ENCODE measurements around the gene ELANE.

The ELANE gene

GRCh38 chr19:811506-812048 is 40.5 kb upstream of the ELANE start:
- Histone ChIP-seq H3K9ac (ENCODE audit: low read depth, low read length, poor library complexity, severe bottlenecking) (no peak overlapping the region), H3K9me3 (ENCODE audit: insufficient read depth, low read depth, low read length) (no peaks in the 10 kb centered on the region), H3K36me3 (ENCODE audit: insufficient read depth, low read length) (peaks cover 71% of the 10 kb centered on the region; the same call in 1 of the 2 replicates), H4K20me1 (ENCODE audit: insufficient read depth, low read length, poor library complexity, severe bottlenecking) (peaks cover 53% of the 10 kb centered on the region), H3K4me2 (ENCODE audit: low read depth, low read length, poor library complexity, severe bottlenecking) (no peak overlapping the region), H3K9me2 (replicated peaks; ENCODE audit: low read depth, low read length) (no peaks in the 10 kb centered on the region), H3K27me3 (ENCODE audit: insufficient read depth, low read length, poor library complexity, severe bottlenecking) (no peaks in the 10 kb centered on the region), H3K4me1 (ENCODE audit: insufficient read depth, low read length, poor library complexity, severe bottlenecking) (no peaks in the 10 kb centered on the region), H3K79me2 (ENCODE audit: insufficient read depth, low read length) (peaks cover 27% of the 10 kb centered on the region), H3F3A (ENCODE audit: low read depth) (peaks cover 18% of the 10 kb centered on the region; the same call in 1 of the 2 replicates), H3K4me3 (ENCODE audit: low read length, poor library complexity, severe bottlenecking) (no peak overlapping the region), H2AFZ (ENCODE audit: low read length) (no peak overlapping the region)
- TF ChIP-seq EZH2phosphoT487 (IDR thresholded peaks at IDR 0.05; ENCODE audit: borderline replicate concordance) = no peak
- TF ChIP-seq, protein P1, sequence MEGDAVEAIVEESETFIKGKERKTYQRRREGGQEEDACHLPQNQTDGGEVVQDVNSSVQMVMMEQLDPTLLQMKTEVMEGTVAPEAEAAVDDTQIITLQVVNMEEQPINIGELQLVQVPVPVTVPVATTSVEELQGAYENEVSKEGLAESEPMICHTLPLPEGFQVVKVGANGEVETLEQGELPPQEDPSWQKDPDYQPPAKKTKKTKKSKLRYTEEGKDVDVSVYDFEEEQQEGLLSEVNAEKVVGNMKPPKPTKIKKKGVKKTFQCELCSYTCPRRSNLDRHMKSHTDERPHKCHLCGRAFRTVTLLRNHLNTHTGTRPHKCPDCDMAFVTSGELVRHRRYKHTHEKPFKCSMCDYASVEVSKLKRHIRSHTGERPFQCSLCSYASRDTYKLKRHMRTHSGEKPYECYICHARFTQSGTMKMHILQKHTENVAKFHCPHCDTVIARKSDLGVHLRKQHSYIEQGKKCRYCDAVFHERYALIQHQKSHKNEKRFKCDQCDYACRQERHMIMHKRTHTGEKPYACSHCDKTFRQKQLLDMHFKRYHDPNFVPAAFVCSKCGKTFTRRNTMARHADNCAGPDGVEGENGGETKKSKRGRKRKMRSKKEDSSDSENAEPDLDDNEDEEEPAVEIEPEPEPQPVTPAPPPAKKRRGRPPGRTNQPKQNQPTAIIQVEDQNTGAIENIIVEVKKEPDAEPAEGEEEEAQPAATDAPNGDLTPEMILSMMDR (conservative IDR thresholded peaks at IDR 0.05; ENCODE audit: low read length) = no peak

- Histone ChIP-seq H3K9ac (ENCODE audit: low read depth, low read length, poor library complexity, severe bottlenecking) (no peak overlapping the region), H3F3A (ENCODE audit: low read depth) (peaks cover 18% of the 10 kb centered on the region; the same call in 1 of the 2 replicates), H4K20me1 (ENCODE audit: insufficient read depth, low read length, poor library complexity, severe bottlenecking) (peaks cover 47% of the 10 kb centered on the region), H3K4me2 (ENCODE audit: low read depth, low read length, poor library complexity, severe bottlenecking) (no peak overlapping the region), H3K9me2 (replicated peaks; ENCODE audit: low read depth, low read length) (no peaks in the 10 kb centered on the region), H3K4me1 (ENCODE audit: insufficient read depth, low read length, poor library complexity, severe bottlenecking) (no peaks in the 10 kb centered on the region), H3K79me2 (ENCODE audit: insufficient read depth, low read length) (peaks cover 21% of the 10 kb centered on the region), H3K27me3 (ENCODE audit: insufficient read depth, low read length, poor library complexity, severe bottlenecking) (no peaks in the 10 kb centered on the region), H3K36me3 (ENCODE audit: insufficient read depth, low read length) (peaks cover 65% of the 10 kb centered on the region; the same call in 1 of the 2 replicates), H2AFZ (ENCODE audit: low read length) (no peak overlapping the region), H3K9me3 (ENCODE audit: insufficient read depth, low read depth, low read length) (no peaks in the 10 kb centered on the region), H3K4me3 (ENCODE audit: low read length, poor library complexity, severe bottlenecking) (no peak overlapping the region)
- TF ChIP-seq, protein P1 (conservative IDR thresholded peaks at IDR 0.05; ENCODE audit: low read length) = no peak
- no peak for TF ChIP-seq EZH2phosphoT487 (IDR thresholded peaks at IDR 0.05; ENCODE audit: borderline replicate concordance)
Observed at GRCh38 chr19:812049-812746, 39.9 kb upstream of the ELANE start.

DNA sequence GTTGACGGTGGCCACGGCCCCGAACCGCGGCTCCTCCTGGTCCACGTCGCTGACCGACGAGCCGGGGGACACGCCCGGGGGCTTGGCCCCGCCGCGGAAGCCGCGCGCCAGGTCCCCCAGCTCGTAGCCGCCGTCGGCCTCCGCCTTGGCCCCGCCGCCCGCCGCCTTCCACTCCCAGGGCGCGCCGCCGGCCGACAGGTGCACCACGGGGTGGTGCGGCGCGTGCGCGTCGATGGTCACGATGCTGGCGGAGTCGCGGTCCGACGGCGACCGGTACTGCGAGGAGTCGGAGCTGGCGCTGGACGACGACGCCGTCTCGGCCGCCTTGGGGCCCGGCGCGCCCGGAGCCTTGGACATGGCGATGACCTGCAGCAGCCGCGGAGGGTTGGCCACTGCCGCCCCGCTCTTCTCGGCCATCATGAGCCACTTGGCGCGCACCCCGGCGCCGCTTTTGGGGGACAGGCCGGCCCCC is 39.3 kb upstream of the ELANE start:
- Histone ChIP-seq H3F3A (ENCODE audit: low read depth) (peaks cover 18% of the 10 kb centered on the region; the same call in 1 of the 2 replicates), H3K36me3 (ENCODE audit: insufficient read depth, low read length) (peaks cover 59% of the 10 kb centered on the region; the same call in 1 of the 2 replicates), H2AFZ (ENCODE audit: low read length) (no peak overlapping the region), H3K9me3 (ENCODE audit: insufficient read depth, low read depth, low read length) (no peaks in the 10 kb centered on the region), H3K4me3 (ENCODE audit: low read length, poor library complexity, severe bottlenecking) (no peak overlapping the region), H4K20me1 (ENCODE audit: insufficient read depth, low read length, poor library complexity, severe bottlenecking) (peaks cover 41% of the 10 kb centered on the region), H3K4me1 (ENCODE audit: insufficient read depth, low read length, poor library complexity, severe bottlenecking) (no peaks in the 10 kb centered on the region), H3K4me2 (ENCODE audit: low read depth, low read length, poor library complexity, severe bottlenecking) (no peak overlapping the region), H3K79me2 (ENCODE audit: insufficient read depth, low read length) (peaks cover 15% of the 10 kb centered on the region), H3K27me3 (ENCODE audit: insufficient read depth, low read length, poor library complexity, severe bottlenecking) (no peaks in the 10 kb centered on the region), H3K9me2 (replicated peaks; ENCODE audit: low read depth, low read length) (no peaks in the 10 kb centered on the region), H3K9ac (ENCODE audit: low read depth, low read length, poor library complexity, severe bottlenecking) (no peak overlapping the region)
- TF ChIP-seq, protein P1 (conservative IDR thresholded peaks at IDR 0.05; ENCODE audit: low read length) = no peak
- no peak for TF ChIP-seq EZH2phosphoT487 (IDR thresholded peaks at IDR 0.05; ENCODE audit: borderline replicate concordance)
